HG03064 (cell line): ENCODE results near the gene DYNLL1.
"Not testable (repeated sequence)": the region's sequence is repeated elsewhere in the genome, so short reads cannot be mapped to it uniquely, and the experiment has no call there.

ENCODE experiments used
- ATAC-seq: cut with Tn5 transposase; IDR thresholded peaks from one replicate; pipeline ENCODE4 v1.9.1; 2021; ENCODE audit warnings: low read depth; ENCODE audit not compliant: unreplicated experiment

The DYNLL1 gene

DNA sequence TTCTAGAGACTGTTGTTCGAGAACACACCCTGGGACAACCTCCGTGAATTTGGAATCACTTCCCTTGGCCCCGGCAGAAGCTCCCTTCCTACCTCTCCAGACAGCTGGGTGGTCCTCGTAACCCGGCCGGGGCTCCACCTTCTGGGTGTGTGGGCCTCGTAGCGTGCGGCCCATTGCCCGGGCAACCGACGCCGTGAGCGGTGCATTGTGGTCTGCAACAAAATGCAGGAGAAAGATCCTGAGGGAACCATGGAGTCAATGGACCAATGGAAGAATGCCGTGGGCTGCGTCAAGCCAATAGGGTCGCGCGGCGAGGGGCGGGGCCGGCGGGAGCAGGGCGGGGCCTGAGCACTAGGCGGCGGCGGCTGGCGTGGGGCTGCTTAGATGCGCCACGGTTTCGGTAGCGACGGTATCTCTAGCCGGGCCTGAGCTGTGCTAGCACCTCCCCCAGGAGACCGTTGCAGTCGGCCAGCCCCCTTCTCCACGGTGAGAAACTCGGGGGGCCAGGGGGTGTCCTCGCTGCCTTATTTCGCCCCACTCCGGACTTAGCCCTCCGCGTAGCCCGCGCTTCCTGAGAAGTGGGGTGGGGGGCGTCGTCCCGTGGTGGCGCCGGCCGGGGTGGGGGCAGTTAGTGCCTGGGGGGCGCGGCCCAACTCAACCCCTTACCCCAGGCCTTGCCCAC lies at the start of gene DYNLL1:
TSS of gene DYNLL1 (plus strand) at position 383 of the 682 bp plus-strand sequence. CDS start 309 bp downstream, outside the sequence.
- ATAC-seq: peak; percentile 84

- ATAC-seq: not testable (repeated sequence)
These were observed 49.1 kb upstream of the DYNLL1 start for GRCh38 chr12:120446844-120447178.

DNA sequence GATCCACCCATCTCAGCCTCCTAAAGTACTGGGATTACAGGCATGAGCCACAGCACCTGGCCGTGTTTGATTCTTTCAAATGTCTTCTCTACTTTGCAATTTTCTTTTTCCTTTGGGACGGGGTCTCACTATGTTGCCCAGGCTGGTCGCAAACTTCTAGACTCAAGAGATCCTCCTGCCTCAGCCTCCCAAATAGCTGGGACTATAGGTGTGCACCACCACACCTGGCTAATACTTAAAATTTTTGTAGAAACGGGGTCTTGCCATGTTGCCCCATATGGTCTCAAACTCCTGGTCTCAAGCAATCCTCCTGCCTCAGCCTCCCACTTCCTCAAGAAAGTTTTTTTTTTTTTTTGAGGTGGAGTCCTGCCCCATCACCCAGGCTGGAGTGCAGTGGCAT lies 47.9 kb upstream of the DYNLL1 start:
- no peak for ATAC-seq

DNA sequence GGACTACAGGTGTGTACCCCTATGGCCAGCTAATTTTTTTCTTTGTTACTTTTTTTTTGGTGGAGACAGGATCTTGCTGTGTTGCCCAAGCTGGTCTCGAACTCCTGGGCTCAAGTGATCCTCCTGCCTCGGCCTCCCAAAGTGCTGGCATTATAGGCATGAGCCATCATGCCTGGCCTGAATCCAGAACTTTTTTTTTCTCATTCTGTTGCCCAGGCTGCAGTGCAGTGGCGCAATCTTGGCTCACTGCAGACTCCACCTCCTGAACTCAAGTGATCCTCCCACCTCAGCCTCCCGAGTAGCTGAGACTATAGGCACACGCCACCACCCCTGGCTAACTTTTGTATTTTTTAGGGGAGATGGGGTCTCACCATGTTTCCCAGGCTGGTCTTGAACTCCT lies 43.4 kb upstream of the DYNLL1 start:
- ATAC-seq: not testable (repeated sequence)

DNA sequence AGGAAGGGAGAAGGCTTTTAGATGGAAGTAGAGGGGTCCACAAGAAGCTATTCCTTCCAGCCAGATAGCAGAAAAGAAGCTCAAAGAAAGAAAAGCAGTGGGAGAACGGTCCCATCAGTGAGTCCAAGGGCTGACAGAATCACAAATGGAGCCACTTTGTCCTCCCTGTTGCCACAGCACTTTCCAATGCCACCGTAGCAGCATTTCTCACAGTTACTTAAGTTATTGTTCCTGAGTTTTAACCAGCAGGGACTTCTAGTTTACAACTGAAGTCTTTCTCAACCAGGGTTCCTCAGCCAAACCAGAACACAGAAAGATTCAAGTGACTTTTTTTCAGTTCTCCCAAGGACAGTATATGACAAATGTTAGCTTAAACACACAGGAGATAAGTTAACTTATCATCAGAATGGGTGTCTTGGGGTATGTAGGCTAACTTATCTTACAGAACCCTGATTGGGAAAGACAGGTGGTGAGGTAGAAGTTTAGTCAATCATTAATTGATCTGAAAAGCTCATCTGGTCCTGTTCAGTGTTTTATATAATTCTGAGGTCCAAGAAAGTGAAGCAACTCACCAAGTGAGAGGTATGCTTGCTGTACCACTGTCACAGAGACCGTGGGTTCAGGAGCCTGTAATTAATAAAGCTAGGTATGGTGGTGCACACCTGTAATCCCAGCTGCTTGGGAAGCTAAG lies 42.7 kb upstream of the DYNLL1 start:
- no peak for ATAC-seq

- no peak for ATAC-seq
These were observed 41.9 kb upstream of the DYNLL1 start for GRCh38 chr12:120453977-120454376.

DNA sequence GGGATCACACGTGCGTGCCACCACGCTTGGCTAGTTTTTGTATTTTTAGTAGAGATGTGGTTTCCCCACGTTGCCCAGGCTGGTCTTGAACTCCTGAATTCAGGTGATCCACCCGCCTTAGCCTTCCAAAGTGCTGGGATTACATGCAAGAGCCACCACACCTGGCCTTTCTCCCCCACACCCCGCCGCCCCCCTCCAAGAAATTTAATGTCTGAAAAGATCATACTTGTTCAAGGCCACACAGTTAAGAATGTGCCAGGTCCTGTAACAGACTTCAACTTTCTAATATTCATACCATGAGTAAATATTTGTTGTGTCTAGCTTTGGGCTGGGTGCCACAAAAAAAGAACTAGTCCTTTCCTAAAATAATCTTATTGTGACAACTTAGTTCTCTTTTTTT lies 40.6 kb upstream of the DYNLL1 start:
- no peak for ATAC-seq

DNA sequence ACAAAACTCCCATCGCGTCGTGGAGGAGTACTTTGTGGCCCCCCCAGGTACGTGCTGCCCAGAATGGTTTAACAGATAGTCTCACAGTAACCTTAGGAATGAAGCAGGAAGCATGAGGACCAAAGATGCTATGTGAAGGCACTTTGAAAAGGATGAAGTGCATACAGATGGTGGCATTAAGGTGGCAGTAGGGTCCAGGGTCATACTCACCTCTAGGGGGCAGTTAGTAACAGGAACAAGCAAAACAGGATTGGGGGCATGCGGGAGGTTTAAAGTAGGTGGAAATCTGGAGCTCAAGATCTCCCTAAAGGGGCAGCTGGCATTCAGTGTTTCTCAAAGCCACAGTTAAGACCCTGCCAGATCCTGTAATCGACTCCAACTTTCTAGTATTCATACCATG lies 38.8 kb upstream of the DYNLL1 start:
- no peak for ATAC-seq

GRCh38 chr12:120460157-120460556 lies 35.8 kb upstream of the DYNLL1 start:
- ATAC-seq: no peak

- no peak for ATAC-seq
These were observed 33.7 kb upstream of the DYNLL1 start for GRCh38 chr12:120462099-120462640.

DNA sequence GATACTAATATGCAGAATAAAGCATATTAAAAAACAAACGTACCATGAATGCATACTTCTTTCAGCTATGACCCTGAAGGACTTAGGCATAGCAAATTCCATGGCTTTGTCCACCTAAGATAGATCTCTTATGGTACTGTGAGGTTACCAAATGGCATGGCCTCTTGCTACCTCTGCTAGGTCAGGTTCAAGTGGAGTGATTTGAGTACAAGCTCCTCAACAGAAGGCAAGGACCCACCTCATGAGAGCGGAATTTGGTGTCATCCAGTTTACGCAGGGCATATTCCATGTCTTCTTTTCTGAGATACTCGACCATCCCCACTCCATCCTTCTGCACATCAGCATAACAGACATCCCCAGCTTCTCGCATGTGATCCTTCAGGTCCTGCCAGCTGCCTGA lies 32.2 kb upstream of the DYNLL1 start:
- no peak for ATAC-seq

DNA sequence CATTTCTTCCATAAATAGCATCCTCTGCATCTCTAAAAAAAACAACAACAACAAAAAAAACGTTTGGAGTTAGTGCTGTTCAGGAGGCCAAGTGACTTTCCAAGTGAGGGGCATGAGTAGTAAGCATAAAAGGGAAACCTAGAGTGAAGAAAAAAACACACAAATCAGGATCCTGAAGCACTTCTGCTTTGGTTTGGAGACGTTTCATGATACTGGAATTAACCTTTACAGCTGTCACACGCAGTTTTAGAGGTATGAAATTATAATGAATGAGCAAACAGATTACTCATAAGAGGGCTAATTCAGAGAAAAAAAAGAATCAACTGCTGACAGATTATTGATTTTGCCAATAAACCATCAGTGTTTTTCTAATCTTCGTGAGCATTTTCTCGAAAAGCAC lies 30.2 kb upstream of the DYNLL1 start:
- ATAC-seq: no peak

- ATAC-seq: no peak
These were observed 29.2 kb upstream of the DYNLL1 start for GRCh38 chr12:120466560-120467315.

DNA sequence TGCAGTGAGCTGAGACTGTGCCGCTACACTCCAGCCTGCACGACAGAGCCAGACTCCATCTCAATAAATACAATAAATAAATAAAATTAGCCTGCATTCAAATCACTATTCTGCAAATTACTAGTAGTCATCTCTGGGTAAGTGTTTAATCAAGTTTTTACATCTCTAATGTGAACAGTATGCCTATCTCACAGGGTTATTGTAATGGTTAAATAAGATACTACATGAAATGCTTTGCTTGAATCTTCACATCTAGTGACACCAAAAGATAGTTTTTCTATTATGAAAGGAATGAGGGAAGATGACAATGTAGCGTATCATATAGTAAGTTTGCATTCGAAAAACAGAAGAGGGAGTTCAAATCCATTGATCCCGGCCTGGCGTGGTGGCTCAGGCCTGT lies 28.5 kb upstream of the DYNLL1 start:
- no peak for ATAC-seq

- ATAC-seq: no peak
These were observed 27.5 kb upstream of the DYNLL1 start for GRCh38 chr12:120468325-120468820.

- ATAC-seq: peak; percentile 6
These were observed 27.0 kb upstream of the DYNLL1 start for GRCh38 chr12:120468821-120469449.

- peak; percentile 78 for ATAC-seq
These were observed 26.3 kb upstream of the DYNLL1 start, which contains the start of gene SRSF9 for GRCh38 chr12:120469450-120470149. Gene SRSF9 (minus strand): TSS chr12:120469748. CDS start chr12:120469609, 139 bp downstream.

GRCh38 chr12:120470150-120470784 lies 25.6 kb upstream of the DYNLL1 start:
- peak; percentile 27 for ATAC-seq

GRCh38 chr12:120472521-120472920 lies 23.4 kb upstream of the DYNLL1 start:
- no peak for ATAC-seq
